HG02759 (cell line): ENCODE results near the gene SNF8.

Experiments used
- ATAC-seq: cut with Tn5 transposase; IDR thresholded peaks from one replicate; pipeline ENCODE4 v1.9.1; 2021; ENCODE audit warnings: mild to moderate bottlenecking, moderate library complexity; ENCODE audit not compliant: unreplicated experiment

The SNF8 gene

GRCh38 chr17:48893646-48894508 lies 50.8 kb downstream of the SNF8 start:
- no peak for ATAC-seq

GRCh38 chr17:48892940-48893645 lies 51.5 kb downstream of the SNF8 start:
- no peak for ATAC-seq

- ATAC-seq: no peak
These were observed 54.6 kb downstream of the SNF8 start for GRCh38 chr17:48890086-48890485.

DNA sequence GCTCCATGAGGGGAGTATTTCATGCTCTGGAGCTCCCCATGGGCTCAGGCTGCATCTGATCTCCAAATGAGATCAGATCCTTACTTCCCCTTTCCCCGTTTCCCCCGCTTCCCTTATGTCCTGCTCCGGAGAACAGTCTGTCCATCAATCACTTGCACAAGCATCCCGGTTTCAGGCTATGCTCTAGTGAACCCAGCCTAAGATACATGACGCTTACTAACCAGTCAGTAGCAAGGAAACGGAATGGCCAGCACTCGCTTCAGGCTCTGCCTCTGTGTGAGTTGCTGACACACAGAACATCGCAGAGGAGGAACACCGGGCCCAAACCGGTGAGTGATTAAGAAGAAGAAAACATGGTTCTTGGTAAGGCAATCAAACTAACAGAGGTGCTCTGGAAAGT lies 61.5 kb downstream of the SNF8 start:
- ATAC-seq: no peak

- ATAC-seq: no peak
These were observed 62.4 kb downstream of the SNF8 start for GRCh38 chr17:48882272-48882671.
